ENCODE measurements around the gene LDHAL6B. TPM values are rescaled to one million over a fixed set of nuclear protein-coding genes. Genes with fewer than 3 reads are reported as not detected.

LDHAL6B gene
- total RNA-seq, 1 donor from 2014 or later: not detected

DNA sequence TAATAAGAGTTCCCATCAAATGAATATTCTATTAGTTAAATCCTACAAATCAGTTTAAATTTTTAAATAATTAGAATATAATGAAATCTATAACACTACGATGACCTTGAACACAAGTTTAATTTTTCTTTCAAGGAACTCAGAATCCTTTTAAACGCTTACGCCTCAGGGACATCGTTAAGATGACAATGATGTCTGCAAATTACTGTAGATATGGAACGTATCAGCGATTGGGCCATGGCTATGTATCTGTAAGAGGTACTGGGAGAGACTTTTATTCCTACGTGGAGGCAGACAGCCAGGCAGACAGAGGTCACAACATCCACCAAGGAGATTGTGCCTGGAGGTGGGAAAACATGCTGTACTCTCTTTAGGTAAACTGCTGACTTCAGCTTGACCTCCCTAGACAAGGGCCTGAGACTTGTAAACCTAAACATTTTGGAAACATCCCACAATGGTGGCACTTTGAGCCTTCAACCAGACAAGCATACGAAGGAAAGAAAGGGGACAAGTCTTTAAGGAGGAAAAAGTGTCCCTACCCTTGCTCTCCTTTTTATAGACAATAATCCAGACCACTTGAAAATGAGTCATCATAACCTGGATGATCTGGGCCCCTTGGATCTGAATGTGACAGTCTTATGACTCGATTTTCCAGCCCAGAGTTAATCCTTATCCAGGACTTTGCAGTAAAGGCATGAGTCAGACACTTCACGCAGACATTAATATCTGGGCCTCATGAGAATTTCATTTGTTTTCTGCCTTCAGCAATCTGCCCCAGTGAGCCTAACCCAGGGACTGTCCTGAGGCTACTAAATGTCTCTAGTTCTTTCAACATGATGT lies 6.8 kb upstream of the LDHAL6B start:
- Mint-ChIP-seq H3K4me1 (ENCODE audit: low read depth, unreplicated experiment) (peaks cover 10% of the 10 kb centered on the region), H3K36me3 (ENCODE audit: low read depth, unreplicated experiment) (peaks cover 28% of the 10 kb centered on the region), H3K27me3 (ENCODE audit: low read depth, unreplicated experiment) (no peaks in the 10 kb centered on the region), H3K4me3 (ENCODE audit: unreplicated experiment) (no peak overlapping the region), H3K27ac (ENCODE audit: unreplicated experiment) (peak overlapping the region; percentile 82), H3K9me3 (ENCODE audit: unreplicated experiment) (no peaks in the 10 kb centered on the region)
- FAIRE-seq (peak; percentile 37), DNase-seq (ENCODE audit: low read depth) (peak; percentile 84)
- peak overlapping the region; percentile 49 for H3K4me2 ChIP-seq (ENCODE audit: low read length)
- H3K27me3 ChIP-seq (ENCODE audit: insufficient read depth, low read length): no peaks in the 10 kb centered on the region
- H3K79me2 ChIP-seq (ENCODE audit: insufficient read depth, low read length): no peaks in the 10 kb centered on the region
- peak overlapping the region; percentile 39 for H3K9ac ChIP-seq (ENCODE audit: low read length)
- peaks cover 43% of the 10 kb centered on the region for H3K36me3 ChIP-seq (ENCODE audit: insufficient read depth, low read length)
- H3K27ac ChIP-seq (ENCODE audit: low read depth, low read length): peak overlapping the region; percentile 60
- H3K4me1 ChIP-seq (ENCODE audit: insufficient read depth, low read length): peaks cover 11% of the 10 kb centered on the region
- no peaks in the 10 kb centered on the region for H4K20me1 ChIP-seq (ENCODE audit: insufficient read depth, low read length)
- H3K9me3 ChIP-seq (ENCODE audit: insufficient read depth, low read depth, low read length): no peaks in the 10 kb centered on the region
- H2AFZ ChIP-seq (ENCODE audit: low read depth, low read length): no peak overlapping the region
- H3K4me3 ChIP-seq (ENCODE audit: insufficient read depth, low read depth, low read length): no peak overlapping the region
- TF ChIP-seq EZH2 (IDR thresholded peaks at IDR 0.05; ENCODE audit: insufficient read depth, low read length): no peak
- TF ChIP-seq, protein P1, sequence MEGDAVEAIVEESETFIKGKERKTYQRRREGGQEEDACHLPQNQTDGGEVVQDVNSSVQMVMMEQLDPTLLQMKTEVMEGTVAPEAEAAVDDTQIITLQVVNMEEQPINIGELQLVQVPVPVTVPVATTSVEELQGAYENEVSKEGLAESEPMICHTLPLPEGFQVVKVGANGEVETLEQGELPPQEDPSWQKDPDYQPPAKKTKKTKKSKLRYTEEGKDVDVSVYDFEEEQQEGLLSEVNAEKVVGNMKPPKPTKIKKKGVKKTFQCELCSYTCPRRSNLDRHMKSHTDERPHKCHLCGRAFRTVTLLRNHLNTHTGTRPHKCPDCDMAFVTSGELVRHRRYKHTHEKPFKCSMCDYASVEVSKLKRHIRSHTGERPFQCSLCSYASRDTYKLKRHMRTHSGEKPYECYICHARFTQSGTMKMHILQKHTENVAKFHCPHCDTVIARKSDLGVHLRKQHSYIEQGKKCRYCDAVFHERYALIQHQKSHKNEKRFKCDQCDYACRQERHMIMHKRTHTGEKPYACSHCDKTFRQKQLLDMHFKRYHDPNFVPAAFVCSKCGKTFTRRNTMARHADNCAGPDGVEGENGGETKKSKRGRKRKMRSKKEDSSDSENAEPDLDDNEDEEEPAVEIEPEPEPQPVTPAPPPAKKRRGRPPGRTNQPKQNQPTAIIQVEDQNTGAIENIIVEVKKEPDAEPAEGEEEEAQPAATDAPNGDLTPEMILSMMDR (IDR thresholded peaks at IDR 0.05; ENCODE audit: insufficient read depth, low read depth, low read length): no peak

DNA sequence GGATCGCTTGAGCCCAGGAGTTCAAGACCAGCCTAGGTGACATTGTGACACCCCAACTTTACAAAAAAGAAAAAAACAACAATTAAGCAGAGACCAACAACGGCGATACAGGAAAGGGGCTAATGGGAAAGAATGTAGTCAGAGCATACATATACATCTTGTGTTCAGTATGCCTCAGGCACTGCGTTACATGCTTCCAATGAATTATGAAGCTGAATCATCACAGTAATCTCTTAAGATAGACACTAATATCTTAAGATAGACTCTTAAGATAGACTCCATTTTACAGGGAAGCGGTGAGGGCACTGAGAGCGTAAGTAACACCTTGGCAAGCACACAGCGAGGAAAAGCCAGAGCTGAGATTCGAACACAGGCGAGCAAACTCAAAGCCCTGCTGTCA lies 6.1 kb upstream of the LDHAL6B start:
- no peaks in the 10 kb centered on the region for H3K27me3 Mint-ChIP-seq (ENCODE audit: low read depth, unreplicated experiment)
- Histone ChIP-seq H3K4me3 (ENCODE audit: insufficient read depth, low read depth, low read length) (no peak overlapping the region), H3K4me2 (ENCODE audit: low read length) (peak overlapping the region; percentile 49), H3K36me3 (ENCODE audit: insufficient read depth, low read length) (peaks cover 41% of the 10 kb centered on the region), H3K79me2 (ENCODE audit: insufficient read depth, low read length) (no peaks in the 10 kb centered on the region), H3K9ac (ENCODE audit: low read length) (peak overlapping the region; percentile 39), H3K27ac (ENCODE audit: low read depth, low read length) (peak overlapping the region; percentile 60), H2AFZ (ENCODE audit: low read depth, low read length) (no peak overlapping the region), H3K27me3 (ENCODE audit: insufficient read depth, low read length) (no peaks in the 10 kb centered on the region), H3K9me3 (ENCODE audit: insufficient read depth, low read depth, low read length) (no peaks in the 10 kb centered on the region), H3K4me1 (ENCODE audit: insufficient read depth, low read length) (peaks cover 11% of the 10 kb centered on the region), H4K20me1 (ENCODE audit: insufficient read depth, low read length) (no peaks in the 10 kb centered on the region)
- TF ChIP-seq, protein P1 (IDR thresholded peaks at IDR 0.05; ENCODE audit: insufficient read depth, low read depth, low read length): no peak
- no peak for TF ChIP-seq EZH2 (IDR thresholded peaks at IDR 0.05; ENCODE audit: insufficient read depth, low read length)
- FAIRE-seq (no peak), DNase-seq (ENCODE audit: low read depth) (peak; percentile 24)
- H3K4me1 Mint-ChIP-seq (ENCODE audit: low read depth, unreplicated experiment): peaks cover 10% of the 10 kb centered on the region
- H3K4me3 Mint-ChIP-seq (ENCODE audit: unreplicated experiment): no peak overlapping the region
- peak overlapping the region; percentile 82 for H3K27ac Mint-ChIP-seq (ENCODE audit: unreplicated experiment)
- no peaks in the 10 kb centered on the region for H3K9me3 Mint-ChIP-seq (ENCODE audit: unreplicated experiment)
- H3K36me3 Mint-ChIP-seq (ENCODE audit: low read depth, unreplicated experiment): peaks cover 26% of the 10 kb centered on the region

DNA sequence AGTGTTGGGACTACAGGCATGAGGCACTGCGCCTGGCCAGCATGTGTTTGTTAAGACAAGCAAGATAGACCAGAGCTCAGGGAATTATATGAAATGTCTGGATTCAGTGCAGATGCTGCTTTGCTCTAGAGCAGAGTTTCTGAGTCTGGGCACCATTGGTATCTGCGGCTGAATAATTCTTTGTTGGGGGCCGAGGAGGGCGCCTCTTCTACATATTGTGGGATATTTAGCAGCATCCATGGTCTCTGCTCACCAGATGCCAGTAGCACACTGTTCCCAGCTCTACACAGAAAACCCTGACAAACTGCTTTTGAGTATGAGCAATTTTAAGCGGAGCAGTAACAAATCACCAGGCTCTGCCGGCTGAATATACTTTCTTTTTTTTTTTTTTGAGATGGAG lies 3.6 kb upstream of the LDHAL6B start:
- DNase-seq (ENCODE audit: low read depth) (no peak), FAIRE-seq (no peak)
- TF ChIP-seq, protein P1 (IDR thresholded peaks at IDR 0.05; ENCODE audit: insufficient read depth, low read depth, low read length): no peak
- TF ChIP-seq EZH2 (IDR thresholded peaks at IDR 0.05; ENCODE audit: insufficient read depth, low read length): no peak
- Mint-ChIP-seq H3K4me1 (ENCODE audit: low read depth, unreplicated experiment) (peaks cover 10% of the 10 kb centered on the region), H3K27me3 (ENCODE audit: low read depth, unreplicated experiment) (no peaks in the 10 kb centered on the region), H3K36me3 (ENCODE audit: low read depth, unreplicated experiment) (peaks cover 35% of the 10 kb centered on the region), H3K9me3 (ENCODE audit: unreplicated experiment) (no peaks in the 10 kb centered on the region), H3K27ac (ENCODE audit: unreplicated experiment) (no peak overlapping the region), H3K4me3 (ENCODE audit: unreplicated experiment) (no peak overlapping the region)
- peaks cover 11% of the 10 kb centered on the region for H3K4me1 ChIP-seq (ENCODE audit: insufficient read depth, low read length)
- H3K4me2 ChIP-seq (ENCODE audit: low read length): no peak overlapping the region
- H3K9ac ChIP-seq (ENCODE audit: low read length): no peak overlapping the region
- no peaks in the 10 kb centered on the region for H3K79me2 ChIP-seq (ENCODE audit: insufficient read depth, low read length)
- H3K27ac ChIP-seq (ENCODE audit: low read depth, low read length): no peak overlapping the region
- no peak overlapping the region for H2AFZ ChIP-seq (ENCODE audit: low read depth, low read length)
- H3K36me3 ChIP-seq (ENCODE audit: insufficient read depth, low read length): peaks cover 44% of the 10 kb centered on the region
- H3K27me3 ChIP-seq (ENCODE audit: insufficient read depth, low read length): no peaks in the 10 kb centered on the region
- H3K9me3 ChIP-seq (ENCODE audit: insufficient read depth, low read depth, low read length): no peaks in the 10 kb centered on the region
- no peak overlapping the region for H3K4me3 ChIP-seq (ENCODE audit: insufficient read depth, low read depth, low read length)
- no peaks in the 10 kb centered on the region for H4K20me1 ChIP-seq (ENCODE audit: insufficient read depth, low read length)
